Bone marrow (tissue), 2 donors: ENCODE results near the gene AASDHPPT.
"Not testable (repeated sequence)": the region's sequence is repeated elsewhere in the genome, so short reads cannot be mapped to it uniquely, and the experiment has no call there.

Source experiments
- DNase-seq, 2 donors: peaks; one replicate each; lab custom pipeline; 2025; lab: John Stamatoyannopoulos, UW

Gene AASDHPPT, protein sequence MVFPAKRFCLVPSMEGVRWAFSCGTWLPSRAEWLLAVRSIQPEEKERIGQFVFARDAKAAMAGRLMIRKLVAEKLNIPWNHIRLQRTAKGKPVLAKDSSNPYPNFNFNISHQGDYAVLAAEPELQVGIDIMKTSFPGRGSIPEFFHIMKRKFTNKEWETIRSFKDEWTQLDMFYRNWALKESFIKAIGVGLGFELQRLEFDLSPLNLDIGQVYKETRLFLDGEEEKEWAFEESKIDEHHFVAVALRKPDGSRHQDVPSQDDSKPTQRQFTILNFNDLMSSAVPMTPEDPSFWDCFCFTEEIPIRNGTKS

DNA sequence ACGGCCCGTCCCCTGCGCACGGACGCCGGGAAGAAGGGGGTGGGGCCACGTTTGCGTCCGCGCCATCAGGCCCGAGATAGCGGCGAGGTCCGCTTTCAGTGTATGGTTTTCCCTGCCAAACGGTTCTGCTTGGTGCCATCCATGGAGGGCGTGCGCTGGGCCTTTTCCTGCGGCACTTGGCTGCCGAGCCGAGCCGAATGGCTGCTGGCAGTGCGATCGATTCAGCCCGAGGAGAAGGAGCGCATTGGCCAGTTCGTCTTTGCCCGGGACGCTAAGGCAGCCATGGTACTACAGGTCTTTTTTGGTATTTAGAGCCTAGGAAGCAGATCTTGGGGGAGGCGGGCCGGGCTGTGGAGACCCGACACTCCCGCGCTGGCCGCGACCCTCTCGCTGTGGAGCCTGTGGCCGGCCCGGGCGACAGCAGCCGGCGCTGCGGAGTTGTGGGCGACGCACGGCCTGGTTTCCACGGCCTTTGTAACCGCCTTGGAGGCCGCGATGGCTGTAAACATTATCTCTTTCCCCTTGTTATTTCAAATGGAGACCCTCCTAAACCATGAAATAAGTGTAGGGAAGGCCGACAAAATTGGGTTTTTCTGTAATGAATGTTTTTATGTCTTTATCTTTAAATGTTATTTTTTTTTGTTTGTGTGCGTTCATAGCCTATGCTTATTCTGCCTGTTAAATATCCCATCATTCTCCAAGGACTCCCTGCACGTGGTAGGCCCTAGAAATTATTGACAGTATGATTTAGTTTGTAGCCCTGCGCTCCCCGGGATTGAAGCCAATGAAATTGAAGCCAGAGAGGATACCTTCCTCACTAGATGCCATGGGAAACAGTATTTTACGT lies at the start of gene AASDHPPT:
Gene AASDHPPT, plus strand, starts transcription at position 54 of the 847 bp plus-strand sequence. Its CDS starts 49 bp downstream, at position 103.
- DNase-seq = peak in 1 of 2 donors; percentile 59

GRCh38 chr11:106030609-106031008 lies 46.9 kb upstream of the AASDHPPT start:
- no peak for DNase-seq

- DNase-seq = no peak
These were observed 46.2 kb upstream of the AASDHPPT start for GRCh38 chr11:106031202-106031810.

DNA sequence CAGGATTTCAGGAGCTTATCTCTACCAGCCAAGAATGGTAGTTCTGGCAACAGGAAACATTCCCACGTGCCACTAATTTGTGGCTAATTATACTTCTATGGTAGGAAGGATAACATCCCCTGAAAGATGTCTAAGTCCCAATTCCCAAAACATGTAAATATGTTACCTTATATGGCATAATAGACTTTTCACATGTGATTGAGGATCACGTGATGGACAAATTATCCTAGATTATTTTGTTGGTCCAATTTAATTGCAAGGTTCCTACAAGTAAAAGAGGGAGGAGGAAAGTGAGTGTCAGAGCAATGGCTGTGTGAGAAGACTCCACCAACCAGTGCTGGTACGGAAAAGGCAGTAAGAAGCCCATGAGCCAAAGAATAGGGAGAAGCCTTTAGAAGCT lies 45.5 kb upstream of the AASDHPPT start:
- DNase-seq = no peak

DNA sequence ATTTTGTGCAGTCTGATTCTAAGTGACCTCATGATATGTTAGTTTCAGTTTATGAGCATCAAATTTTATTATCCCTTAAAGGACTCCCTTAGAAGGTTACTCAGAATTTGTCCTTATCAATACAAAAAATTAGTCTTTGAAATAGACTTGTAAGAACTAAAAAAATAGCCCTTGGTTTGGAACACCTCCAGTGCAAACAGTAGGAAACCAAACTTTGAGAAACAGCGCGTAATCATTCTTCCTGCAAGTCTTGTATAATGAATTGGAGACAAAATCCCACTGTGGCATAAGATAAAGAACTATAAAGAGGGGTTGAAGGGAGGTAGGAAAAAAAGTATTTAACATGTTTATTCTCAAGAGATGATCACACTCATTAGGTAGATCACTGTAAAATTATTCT lies 44.6 kb upstream of the AASDHPPT start:
- DNase-seq = no peak

- DNase-seq = no peak
These were observed 33.9 kb upstream of the AASDHPPT start for GRCh38 chr11:106043540-106043939.

DNA sequence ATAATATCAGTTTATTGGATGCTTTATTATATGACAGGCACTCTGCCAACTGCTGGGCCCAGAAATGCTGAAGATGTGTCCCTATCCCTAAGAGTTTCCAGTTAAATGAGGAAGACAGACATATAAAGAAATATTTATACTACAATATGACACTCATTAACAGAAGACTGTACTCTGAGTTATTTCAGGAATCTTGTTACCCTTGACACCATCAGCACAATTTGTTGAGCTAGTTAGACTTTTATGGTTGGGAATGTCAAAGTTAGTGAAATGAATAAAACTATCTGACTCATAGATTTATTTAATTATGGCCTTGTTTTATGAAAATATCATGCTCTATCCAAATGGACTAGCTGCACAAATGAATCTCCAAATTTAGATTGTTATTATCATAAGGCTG lies 29.8 kb upstream of the AASDHPPT start:
- no peak for DNase-seq

DNA sequence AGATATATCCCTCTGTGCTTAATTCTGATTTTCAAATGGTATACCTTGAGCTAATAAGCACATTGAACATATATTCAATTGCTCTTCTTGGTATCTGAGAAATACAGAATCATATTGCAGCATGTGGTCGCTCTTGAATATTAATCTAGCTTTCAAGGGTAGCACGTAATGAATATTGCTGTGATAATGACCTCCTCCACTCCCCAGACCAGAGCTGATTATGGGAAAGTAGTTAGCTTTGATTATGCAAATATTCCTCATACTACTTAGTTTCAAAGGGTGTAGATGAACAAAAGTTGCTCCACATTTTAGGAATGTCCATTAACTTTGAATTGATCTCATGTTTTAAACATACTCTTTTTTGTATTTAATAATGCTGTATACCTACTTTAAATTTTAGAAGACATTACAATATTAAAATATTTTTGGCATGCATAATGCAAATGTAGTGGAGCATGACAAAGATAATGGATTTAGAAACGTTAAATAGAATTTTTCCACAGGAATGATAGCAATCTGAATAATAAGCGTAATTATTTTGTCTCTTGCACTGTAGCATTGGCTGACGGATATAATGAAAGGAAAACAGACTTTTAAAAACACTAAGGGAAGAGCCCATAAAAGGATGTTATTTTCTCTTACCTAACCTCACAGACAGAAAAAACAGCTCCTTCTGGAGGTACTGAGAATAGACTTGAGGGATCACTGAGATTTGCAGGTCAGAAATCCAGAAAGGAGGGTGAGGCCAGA lies 27.6 kb upstream of the AASDHPPT start:
- DNase-seq = no peak

DNA sequence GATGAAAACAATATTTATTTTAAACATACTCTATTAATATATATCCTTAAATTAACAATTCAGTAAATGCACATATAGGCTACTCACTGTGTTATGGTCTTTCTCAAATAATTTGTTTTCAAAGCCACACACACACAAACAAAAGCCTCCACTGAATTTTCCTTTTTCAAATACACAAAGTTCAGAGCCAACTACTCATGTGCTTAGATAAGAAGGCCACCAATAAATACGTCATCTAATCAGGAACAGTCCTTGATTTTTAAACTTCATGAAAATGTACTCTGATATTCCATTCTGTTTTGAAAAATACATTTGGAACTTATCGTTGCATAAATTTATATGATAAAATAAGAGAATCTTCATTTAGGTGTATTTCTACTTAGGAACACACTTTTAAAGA lies 26.4 kb upstream of the AASDHPPT start:
- no peak for DNase-seq

- not testable (repeated sequence) for DNase-seq
These were observed 19.1 kb upstream of the AASDHPPT start for GRCh38 chr11:106058377-106058776.

- DNase-seq = no peak
These were observed 17.8 kb upstream of the AASDHPPT start for GRCh38 chr11:106059617-106060016.

DNA sequence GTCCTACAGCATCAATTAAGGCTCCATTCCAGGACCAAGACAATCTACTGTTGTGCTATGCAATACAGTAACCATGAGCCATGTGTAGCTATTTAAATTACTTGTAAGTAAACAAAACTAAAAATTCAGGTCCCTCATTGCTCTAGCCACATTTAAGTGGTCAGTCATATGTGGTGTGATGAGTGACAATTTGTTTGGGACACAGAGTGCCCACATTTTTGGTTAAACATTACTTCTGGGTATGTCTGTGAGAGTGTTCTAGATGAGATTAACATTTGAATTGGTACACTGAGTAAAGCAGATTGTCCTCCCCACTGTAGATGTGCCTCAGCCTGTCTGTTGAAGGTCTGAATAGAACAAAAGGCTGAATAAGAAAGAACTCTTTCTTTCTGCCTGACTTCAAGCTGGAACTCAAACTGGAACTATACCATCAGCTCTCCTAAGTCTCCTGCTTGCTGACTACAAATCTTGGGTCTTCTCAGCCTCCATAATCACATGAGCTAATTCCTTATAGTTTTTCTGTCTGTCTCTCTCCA lies 16.1 kb upstream of the AASDHPPT start:
- no peak for DNase-seq

DNA sequence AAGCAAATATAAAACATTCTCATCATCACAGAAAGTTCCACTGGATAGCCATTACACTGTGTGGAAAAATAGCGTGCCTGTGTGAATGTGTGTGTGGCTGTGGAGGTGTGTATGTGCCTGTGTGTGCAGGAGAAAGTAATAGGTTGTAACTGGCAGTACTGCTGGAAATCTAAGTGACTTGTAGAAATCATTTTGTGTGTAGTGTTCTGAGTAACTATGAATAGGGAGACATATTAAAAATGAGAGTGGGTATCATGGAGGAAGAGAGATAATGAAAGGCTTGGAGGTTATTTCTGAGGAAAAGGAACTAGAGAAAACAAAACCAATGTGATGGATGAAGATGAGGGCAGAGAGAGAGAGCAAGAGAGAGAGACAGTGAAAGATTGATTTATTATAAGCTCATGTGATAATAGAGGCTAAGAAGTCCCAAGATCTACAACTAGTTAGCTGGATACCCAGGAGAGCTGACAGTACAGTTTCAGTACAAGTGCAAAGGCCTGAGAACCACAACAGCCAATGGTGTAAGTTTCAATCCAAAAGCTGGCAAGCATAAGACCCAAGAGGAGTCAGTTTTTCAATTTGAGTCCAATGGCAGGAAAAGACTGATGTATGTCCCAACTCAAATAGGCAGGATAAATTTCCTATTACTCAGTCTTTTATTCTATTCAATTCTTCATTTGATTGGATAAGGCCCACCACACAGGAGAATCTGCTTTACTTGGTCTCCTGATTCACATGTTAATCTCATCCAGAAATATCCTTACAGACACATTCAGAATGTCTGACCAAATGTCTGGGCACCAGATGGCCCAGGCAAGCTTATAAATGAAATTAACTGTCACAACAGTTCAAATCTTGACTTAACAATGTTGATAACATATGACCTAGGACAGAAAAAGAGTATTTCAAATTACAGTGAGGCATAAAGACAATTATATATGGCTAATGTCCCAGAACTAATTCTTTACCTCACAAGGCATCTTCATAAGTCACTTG lies 15.2 kb upstream of the AASDHPPT start:
- DNase-seq = no peak

- no peak for DNase-seq
These were observed 14.5 kb upstream of the AASDHPPT start for GRCh38 chr11:106063009-106063408.

DNA sequence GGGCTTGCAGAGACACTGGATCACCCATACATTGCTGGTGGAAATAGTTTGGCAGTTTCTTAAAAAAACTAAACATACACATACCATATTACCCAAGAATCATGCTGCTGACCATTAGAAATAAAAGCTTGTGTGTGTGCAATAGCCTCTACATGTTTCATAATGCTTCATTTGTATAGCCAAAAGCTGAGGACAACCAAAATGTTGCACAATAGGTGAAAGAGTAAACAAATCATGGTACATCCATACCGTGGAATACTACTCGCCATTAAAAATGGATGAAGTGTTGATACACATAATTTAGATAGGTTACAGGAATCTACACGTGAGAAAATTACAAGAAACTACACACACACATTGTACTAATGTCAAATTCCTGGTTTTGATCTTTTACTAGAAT lies 6.9 kb upstream of the AASDHPPT start:
- DNase-seq = no peak

DNA sequence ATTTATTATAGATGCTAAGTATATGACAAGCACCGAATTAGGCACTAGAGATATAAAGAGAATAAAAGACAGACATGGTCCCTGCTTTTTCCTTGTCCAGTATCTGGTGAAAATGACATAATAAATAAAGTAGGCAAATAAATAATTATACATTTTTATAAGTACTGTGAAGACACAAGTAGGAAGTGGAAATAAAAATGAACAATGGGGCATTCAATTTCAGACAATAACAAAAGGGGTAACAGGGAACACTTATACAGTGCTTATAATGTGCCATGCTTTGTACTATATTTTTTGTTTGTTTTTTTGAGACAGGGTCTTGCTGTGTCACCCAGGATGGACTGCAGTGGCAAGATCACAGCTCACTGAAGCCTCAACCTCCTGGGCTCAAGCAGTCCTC lies 4.7 kb upstream of the AASDHPPT start:
- no peak for DNase-seq

- DNase-seq = no peak
These were observed 1.1 kb upstream of the AASDHPPT start for GRCh38 chr11:106076171-106076918.

DNA sequence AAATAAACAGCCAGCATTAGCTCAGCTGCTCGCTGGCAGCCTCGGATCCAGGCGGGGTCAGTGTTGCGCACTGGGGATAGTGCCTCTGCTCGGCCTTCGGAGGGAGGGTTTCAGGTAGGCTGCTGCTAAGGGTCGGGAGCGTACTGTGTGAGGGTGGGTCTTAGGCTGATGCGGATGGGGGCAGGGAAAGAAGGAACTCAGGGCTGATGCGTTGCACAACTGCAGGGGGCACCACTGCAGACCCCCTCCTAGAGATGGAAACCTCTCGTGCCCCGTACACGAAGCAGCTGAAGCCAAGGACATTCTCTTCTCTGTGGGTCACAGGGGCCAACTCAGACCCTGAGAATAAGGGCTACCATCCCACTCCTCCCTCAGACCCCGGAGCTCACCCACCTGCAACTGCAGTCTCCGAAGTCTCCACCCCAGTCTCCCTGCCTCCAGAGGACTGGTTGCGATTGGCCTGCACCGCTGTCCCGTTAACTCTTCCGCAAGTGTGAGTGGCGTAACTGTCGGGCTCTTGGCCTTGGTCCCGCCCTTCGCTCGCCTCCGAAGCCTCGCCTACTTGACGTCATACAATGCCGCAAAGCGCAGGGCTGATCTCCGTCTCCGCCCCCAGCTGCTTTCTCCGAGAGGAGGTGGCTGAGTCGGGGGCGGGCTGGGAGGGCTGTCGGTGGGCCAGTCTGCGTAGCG lies 398 bp upstream of the AASDHPPT start, which contains the start of gene KBTBD3:
Gene KBTBD3, minus strand, starts transcription at position 429 of the 690 bp plus-strand sequence. CDS start 18,250 bp downstream, outside the sequence.
- DNase-seq = peak; percentile 84 to 98

GRCh38 chr11:106082096-106082495 lies 4.6 kb downstream of the AASDHPPT start:
- no peak for DNase-seq
